ENCODE data around the gene SKI. TPM values are rescaled to one million over a fixed set of nuclear protein-coding genes. Genes with fewer than 3 reads are reported as not detected.

The SKI gene
- total and polyA plus RNA-seq, 2 experiments from 2014 or later = 9.3 to 66.8 TPM

GRCh38 chr1:2354511-2355372 lies 126.6 kb downstream of the SKI start:
- Mint-ChIP-seq H3K27ac (no peak overlapping the region), H3K4me3 (no peak overlapping the region), H3K27me3 (ENCODE audit: insufficient read depth, low read depth, poor library complexity) (peaks cover 7% of the 10 kb centered on the region), H3K9me3 (no peaks in the 10 kb centered on the region), H3K4me1 (no peaks in the 10 kb centered on the region), H3K36me3 (ENCODE audit: low read depth) (no peaks in the 10 kb centered on the region; the same call in 2 of the 3 replicates)
- H3K79me2 ChIP-seq (replicated peaks; ENCODE audit: insufficient read depth) = no peaks in the 10 kb centered on the region
- H3K27ac ChIP-seq (ENCODE audit: low read depth) = no peak overlapping the region
- no peak overlapping the region for H3K4me3 ChIP-seq
- no peaks in the 10 kb centered on the region for H3K9me2 ChIP-seq (ENCODE audit: insufficient read depth)
- no peaks in the 10 kb centered on the region for H4K20me1 ChIP-seq (replicated peaks; ENCODE audit: insufficient read depth)
- no peaks in the 10 kb centered on the region for H3K27me3 ChIP-seq (ENCODE audit: insufficient read depth)
- H3K36me3 ChIP-seq (ENCODE audit: insufficient read depth) = no peaks in the 10 kb centered on the region
- no peak overlapping the region for H2AFZ ChIP-seq
- no peaks in the 10 kb centered on the region for H3F3A ChIP-seq (replicated peaks; ENCODE audit: low read depth)
- TF ChIP-seq ETS1 (IDR thresholded peaks at IDR 0.05) (no peak), NANOG (IDR thresholded peaks at IDR 0.05; ENCODE audit: borderline replicate concordance) (no peak), CREB1 (CRISPR knock-in tag; IDR thresholded peaks at IDR 0.05; ENCODE audit: low read depth) (no peak), ZNF331 (CRISPR knock-in tag; IDR thresholded peaks at IDR 0.05; ENCODE audit: low read depth) (no peak), EZH2phosphoT487 (IDR thresholded peaks at IDR 0.05; ENCODE audit: unreplicated experiment) (no peak), STAT1 (IDR thresholded peaks at IDR 0.05; ENCODE audit: unreplicated experiment) (no peak), JUNB (IDR thresholded peaks at IDR 0.05; ENCODE audit: unreplicated experiment) (no peak), CTCF (conservative IDR thresholded peaks at IDR 0.05; ENCODE audit: low read depth in 2 of 2) (no peak), ZNF114 (CRISPR knock-in tag; IDR thresholded peaks at IDR 0.05) (no peak)
- H3K4me1 ChIP-seq (ENCODE audit: insufficient read depth) = no peaks in the 10 kb centered on the region
- H3K4me2 ChIP-seq = no peak overlapping the region
- DNase-seq (ENCODE audit: low spot score) (no peak), ATAC-seq (no peak)

- Mint-ChIP-seq H3K4me3 (no peak overlapping the region), H3K27me3 (ENCODE audit: insufficient read depth, low read depth, poor library complexity) (peaks cover 7% of the 10 kb centered on the region), H3K9me3 (no peaks in the 10 kb centered on the region), H3K36me3 (ENCODE audit: low read depth) (no peaks in the 10 kb centered on the region; the same call in 2 of the 3 replicates), H3K27ac (no peak overlapping the region), H3K4me1 (no peaks in the 10 kb centered on the region)
- Histone ChIP-seq H3K27me3 (ENCODE audit: insufficient read depth) (no peaks in the 10 kb centered on the region), H4K20me1 (replicated peaks; ENCODE audit: insufficient read depth) (no peaks in the 10 kb centered on the region), H3K79me2 (replicated peaks; ENCODE audit: insufficient read depth) (no peaks in the 10 kb centered on the region), H3F3A (replicated peaks; ENCODE audit: low read depth) (no peaks in the 10 kb centered on the region), H3K36me3 (ENCODE audit: insufficient read depth) (no peaks in the 10 kb centered on the region), H3K4me1 (ENCODE audit: insufficient read depth) (no peaks in the 10 kb centered on the region), H3K4me2 (no peak overlapping the region), H3K4me3 (no peak overlapping the region), H3K27ac (ENCODE audit: low read depth) (no peak overlapping the region), H3K9me2 (ENCODE audit: insufficient read depth) (no peaks in the 10 kb centered on the region), H2AFZ (no peak overlapping the region)
- ATAC-seq (no peak), DNase-seq (ENCODE audit: low spot score) (no peak)
- TF ChIP-seq CTCF (conservative IDR thresholded peaks at IDR 0.05; ENCODE audit: low read depth in 2 of 2) = no peak
Measured at GRCh38 chr1:2355373-2356261, 127.5 kb downstream of the SKI start.

Measured in GM23338 (cell line).